Measurements from ENCODE around the gene FRAT1.
A peak's percentile ranks its signal among the peaks of the same experiment; 100 is the strongest.

Gene FRAT1

GRCh38 chr10:97307866-97308780, 10.9 kb upstream of the FRAT1 start:
- no peak for DNase-seq

DNA sequence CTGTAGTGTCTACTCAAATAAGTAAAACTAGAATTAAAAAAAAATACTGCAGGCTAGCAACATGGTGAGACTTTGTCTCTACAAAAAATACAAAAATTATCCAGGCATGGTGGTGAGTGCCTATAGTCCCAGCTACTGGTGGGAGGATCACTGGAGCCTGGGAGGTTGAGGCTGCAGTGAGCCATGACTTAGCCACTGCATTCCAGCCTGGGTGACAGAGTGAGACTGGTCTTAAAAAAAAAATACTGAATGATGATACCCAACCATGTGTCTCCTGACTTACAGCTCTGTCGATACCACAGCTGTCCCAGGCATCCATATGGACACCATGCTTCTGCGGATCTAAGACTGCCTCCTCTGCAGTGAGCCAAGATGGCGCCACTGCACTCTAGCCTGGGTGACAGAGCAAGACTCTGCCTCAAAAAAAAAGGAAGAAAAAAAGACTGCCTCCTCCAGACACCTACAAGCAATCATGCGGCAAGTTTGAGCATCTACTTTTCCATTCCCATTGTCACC, 7.9 kb upstream of the FRAT1 start:
- DNase-seq: no peak

DNA sequence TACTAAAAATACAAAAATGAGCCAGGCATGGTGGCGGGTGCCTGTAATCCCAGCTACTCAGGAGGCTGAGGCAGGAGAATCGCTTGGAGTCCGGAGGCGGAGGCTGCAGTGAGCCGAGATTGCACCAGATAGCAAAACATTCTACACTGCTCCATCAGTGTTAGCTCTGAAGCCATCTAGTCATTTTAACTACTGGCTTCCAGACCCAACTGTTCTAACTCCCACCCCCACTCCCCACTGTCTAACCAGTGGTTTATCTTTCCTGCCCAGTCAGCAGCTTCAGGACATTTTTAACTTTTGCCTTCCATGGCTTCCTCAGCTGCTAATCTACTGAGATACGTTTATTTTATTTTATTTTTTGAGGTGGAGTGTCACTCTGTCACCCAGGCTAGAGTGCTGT, 6.2 kb upstream of the FRAT1 start:
- no peak for DNase-seq

- DNase-seq: no peak
Measured at GRCh38 chr10:97314671-97315070, 4.4 kb upstream of the FRAT1 start.

- peak; percentile 64 for DNase-seq
Measured at GRCh38 chr10:97319671-97320479, 804 bp downstream of the FRAT1 start.

GRCh38 chr10:97320480-97321031, 1.5 kb downstream of the FRAT1 start:
- peak; percentile 34 for DNase-seq

DNA sequence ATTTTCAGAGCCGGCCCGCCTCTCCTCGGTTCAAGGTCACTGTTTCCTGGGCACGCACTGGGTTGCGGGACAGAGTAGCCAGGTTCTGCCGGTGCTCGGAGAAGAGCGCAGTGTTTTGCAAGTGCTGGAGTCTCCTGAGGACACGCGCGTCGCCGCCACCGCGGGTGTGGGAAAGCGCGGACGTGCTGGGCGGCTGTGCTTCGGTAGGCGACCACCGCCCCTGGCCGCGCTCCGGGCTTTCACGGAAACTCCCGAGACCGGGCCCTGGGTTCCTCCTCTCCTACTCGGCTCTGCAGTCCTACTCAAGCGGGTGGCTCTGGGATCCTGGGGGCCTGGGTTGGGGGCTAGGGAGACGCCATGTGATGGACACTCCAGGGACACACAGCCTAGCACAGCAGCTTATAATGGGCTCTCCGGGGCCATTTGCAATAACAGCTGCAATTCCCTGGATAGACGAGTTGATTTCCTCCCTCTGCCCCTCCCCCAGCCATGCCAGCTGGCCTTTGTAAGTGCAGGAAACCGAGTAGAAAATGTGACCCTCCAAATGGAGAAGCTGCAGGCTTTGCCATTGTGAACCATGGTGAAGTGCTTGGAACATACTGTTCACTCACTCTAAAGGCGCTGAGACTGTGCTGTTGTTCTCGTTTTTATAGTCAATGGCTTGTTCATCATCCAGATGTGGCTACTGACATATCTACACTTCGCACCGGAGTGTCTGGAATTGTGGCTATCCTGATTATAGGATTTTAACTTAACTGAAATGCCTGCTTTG, 2.1 kb downstream of the FRAT1 start:
- peak; percentile 75 for DNase-seq

DNA sequence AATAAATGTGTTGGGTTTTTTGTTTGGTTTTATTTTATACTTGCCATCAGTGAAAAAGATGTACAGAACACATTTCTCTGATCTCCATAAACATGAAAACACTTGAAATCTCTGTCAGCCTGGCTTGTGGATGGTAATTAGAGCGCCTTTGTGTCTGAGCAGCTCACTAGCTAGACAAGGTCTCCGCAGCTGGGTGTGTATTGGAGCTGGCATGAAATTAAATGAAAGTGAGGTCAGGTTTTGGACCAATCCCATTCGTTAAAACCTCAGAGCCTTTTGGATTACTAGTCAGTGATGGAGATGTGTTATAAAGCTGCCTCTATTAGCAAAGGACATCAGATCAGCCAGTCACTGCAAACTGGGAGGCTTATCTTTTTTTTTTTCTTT, 2.7 kb downstream of the FRAT1 start:
- DNase-seq: peak; percentile 33

GRCh38 chr10:97323501-97323900, 4.4 kb downstream of the FRAT1 start:
- DNase-seq: no peak

DNA sequence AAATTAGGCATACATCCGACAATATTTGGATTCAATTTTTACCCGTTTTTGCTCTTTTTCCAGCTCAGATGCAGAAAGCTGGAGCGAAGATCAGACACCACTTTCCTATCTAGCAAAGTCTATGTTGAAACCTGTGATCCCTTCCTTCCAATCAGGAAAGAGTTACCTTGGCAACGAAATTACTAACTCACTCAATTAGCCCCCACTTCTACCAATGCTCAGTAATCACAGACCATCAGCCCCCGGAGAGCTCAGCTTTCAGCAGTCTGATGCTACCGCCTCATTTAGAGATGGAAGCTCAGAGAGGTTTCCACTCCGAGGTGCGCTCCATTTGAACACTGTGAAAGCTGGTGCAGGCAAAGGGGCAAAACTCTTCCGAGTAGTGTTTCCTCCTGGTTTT, 6.7 kb downstream of the FRAT1 start:
- peak; percentile 25 for DNase-seq

DNA sequence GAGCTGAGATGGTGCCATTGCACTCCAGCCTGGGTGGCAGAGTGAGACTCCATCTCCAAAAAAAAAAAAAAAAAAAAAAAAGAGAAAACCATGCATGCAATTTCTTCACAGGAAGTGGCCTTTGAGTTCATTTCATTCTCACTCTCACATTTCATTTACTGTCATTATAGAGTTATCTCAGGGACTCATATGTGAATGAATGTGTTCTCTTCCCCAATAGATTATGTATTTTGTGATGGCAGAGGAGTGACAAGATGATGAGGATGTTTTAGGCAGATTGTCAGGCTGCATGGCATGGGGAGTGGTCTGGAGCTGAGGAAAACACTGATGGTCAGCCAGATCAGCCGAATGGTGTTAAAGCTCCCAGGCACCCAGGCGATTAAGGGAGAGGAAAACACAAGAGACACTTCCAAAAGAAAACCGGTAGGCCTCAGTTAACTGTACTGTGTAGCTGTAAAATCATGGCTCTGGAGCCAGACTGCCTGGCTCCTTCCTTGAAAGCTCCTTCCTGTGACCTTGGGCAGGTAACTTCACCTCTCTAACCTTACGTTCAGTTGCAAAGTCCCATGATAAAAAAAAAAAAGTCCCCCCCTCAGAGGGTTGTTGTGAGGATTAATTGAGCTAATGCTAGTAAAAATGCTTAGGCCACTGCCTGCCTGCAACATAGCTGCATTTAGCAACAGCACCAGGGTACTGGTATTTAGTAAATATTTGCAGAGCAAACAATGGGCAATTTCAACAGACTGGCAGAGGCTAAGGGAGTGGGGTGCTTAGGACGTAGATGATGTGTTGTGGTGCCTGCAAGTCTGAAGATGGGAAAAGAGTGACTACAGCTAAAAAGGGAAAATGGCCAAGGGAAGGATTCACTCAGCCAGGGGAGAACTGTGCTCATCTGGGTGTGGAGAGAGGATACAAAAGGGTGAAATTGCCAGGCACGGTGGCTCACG, 8.6 kb downstream of the FRAT1 start:
- peak; percentile 80 for DNase-seq

GRCh38 chr10:97328646-97329453, 9.8 kb downstream of the FRAT1 start:
- no peak for DNase-seq

GRCh38 chr10:97329766-97330165, 10.7 kb downstream of the FRAT1 start:
- no peak for DNase-seq

DNA sequence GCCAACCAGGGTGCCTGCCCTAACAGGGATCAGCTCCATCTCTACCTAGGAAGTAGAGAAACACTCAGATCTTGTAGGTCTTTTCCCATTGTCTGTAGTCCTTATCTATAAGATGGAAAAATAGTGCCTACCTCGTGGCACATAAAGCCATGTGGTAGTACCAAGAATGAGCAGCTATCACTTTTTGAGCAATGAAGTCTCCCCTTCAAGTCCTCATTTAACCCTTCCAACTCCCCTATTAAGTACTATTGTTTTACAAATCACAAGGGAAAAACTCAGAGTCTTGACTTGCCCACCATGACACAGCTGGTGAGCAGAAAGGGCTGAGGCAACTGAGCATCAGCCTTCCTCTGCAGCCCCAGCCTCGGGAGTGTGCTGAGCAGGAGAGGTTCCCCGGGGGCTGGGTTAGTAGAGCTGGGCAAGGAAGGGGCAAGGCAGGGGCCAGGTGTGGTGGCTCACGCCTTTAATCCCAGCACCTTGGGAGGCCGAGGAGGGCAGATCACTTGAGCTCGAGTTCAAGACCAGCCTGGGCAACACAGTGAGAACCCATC, 12.2 kb downstream of the FRAT1 start:
- DNase-seq: no peak

DNA sequence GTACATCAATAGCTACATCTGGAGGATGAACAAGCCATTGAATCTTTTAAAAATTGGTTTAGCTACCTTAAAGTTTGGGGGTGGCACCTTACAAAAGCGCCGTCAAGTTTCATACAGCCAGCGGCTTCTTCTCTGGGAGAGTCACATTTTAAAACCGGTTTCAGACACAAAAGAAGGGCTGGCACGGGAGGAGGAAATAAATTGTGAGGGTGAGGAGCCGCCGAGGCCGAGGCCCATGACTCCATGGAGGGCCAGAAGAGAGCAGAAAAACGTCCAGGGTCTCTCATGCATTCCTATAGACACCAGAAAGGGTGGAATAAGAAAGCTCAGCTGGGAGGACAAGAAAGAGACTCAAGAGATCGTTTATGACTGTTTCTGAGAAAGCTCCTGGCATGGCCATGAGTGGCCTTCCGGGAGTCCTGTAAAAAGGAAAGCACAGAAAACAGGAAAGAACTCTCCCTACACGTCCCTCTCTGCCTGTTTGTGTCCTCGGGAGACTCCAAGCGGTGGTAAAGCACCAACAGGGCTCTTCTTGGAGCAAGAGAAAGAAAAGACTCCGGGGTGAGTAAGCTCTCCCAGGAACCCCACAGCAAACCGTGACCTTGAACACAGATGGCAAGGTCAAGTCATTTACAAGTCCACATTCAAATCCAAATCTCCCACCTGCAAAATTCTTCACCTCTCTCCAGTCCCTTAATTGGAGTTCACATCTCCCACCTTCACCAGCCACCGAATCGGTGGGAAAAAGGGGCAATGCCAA, 13.7 kb downstream of the FRAT1 start:
- peak; percentile 58 for DNase-seq

DNA sequence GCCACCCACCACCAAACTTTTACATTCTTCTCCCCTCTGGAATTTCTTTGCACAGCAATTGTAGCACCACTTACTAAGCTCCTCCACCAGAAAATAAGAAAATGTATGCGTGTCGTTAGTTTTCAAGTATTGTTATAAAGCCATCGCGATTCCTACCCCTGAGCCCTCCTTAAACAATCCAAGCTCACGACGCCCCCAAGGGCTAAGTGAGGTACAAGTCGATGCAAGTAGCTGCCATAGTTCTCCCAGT, 14.2 kb downstream of the FRAT1 start:
- peak; percentile 53 for DNase-seq

GRCh38 chr10:97333601-97334369, 14.7 kb downstream of the FRAT1 start:
- DNase-seq: peak; percentile 53

- peak; percentile 90 for DNase-seq
Measured at GRCh38 chr10:97334370-97335175, 15.5 kb downstream of the FRAT1 start, which contains the start of gene FRAT2. FRAT2 (minus strand) TSS chr10:97334729; CDS start chr10:97334572, 157 bp downstream.

All from NCI-H69 (cell line).